Spleen (tissue), 13 donors: Measurements from ENCODE around the gene CHM. TPM values are rescaled to one million over a fixed set of nuclear protein-coding genes. Genes with fewer than 3 reads are reported as not detected.

Source experiments
- DNase-seq: peaks from one replicate; pipeline ENCODE4 v3.0.0-alpha.2; 2020
- H3K27ac ChIP-seq, 8 donors: fragments of 200-600 bp; sonication (generic) in 7 of 8; 1 replicate in 4 of 8; 2 replicates in 4 of 8; pipeline versions ENCODE4 v1.5.0 to v1.8.0; 2016 to 2021; ENCODE audit warnings: inconsistent platforms in 4 of 8, mild to moderate bottlenecking in 4 of 8, moderate library complexity in 1 of 8
- H3K27me3 ChIP-seq, 7 donors: fragments of 200-600 bp; sonication (generic) in 6 of 7; replicated peaks in 1 of 7; 1 replicate in 4 of 7; 2 replicates in 3 of 7; pipeline versions ENCODE4 v1.5.0 to v1.8.0; 2016 to 2021; ENCODE audit warnings: inconsistent platforms in 3 of 7, mild to moderate bottlenecking in 1 of 7
- H3K36me3 ChIP-seq, 6 donors: fragments of 200-600 bp; sonication (generic) in 5 of 6; 1 replicate in 4 of 6; 2 replicates in 2 of 6; pipeline versions ENCODE4 v1.5.0 to v1.8.0; 2016 to 2021; ENCODE audit warnings: inconsistent platforms in 2 of 6
- H3K4me1 ChIP-seq, 6 donors: fragments of 200-600 bp; sonication (generic) in 5 of 6; 1 replicate in 3 of 6; 2 replicates in 3 of 6; pipeline versions ENCODE4 v1.5.0 to v1.8.0; 2016 to 2021; ENCODE audit warnings: inconsistent platforms in 3 of 6
- H3K4me3 ChIP-seq, 8 donors: fragments of 200-600 bp; sonication (generic) in 7 of 8; 1 replicate in 4 of 8; 2 replicates in 4 of 8; pipeline versions ENCODE4 v1.5.0 to v1.8.0; 2016 to 2021; ENCODE audit warnings: inconsistent platforms in 4 of 8, mild to moderate bottlenecking in 4 of 8, moderate library complexity in 2 of 8
- H3K9me3 ChIP-seq, 8 donors: fragments of 200-600 bp; sonication (generic) in 7 of 8; 1 replicate in 4 of 8; 2 replicates in 4 of 8; pipeline versions ENCODE4 v1.5.0 to v1.8.0; 2016 to 2021; ENCODE audit warnings: inconsistent platforms in 4 of 8
- CTCF ChIP-seq, 11 experiments: fragments of 200-600 bp in 7 of 11; fragments of 450-650 bp in 4 of 11; sonication (generic) in 4 of 11; IDR thresholded peaks in 8 of 11; conservative IDR thresholded peaks in 3 of 11; 1 replicate in 7 of 11; 2 replicates in 4 of 11; pipeline versions ENCODE4 v1.4.0 to v1.8.0; 2016 to 2021; ENCODE audit warnings: antibody characterized with exemption in 11 of 11, inconsistent platforms in 4 of 11, mild to moderate bottlenecking in 1 of 11
- POLR2A ChIP-seq, 3 donors: fragments of 450-650 bp; IDR thresholded peaks; one replicate each; pipeline ENCODE4 v1.5.1; 2017; ENCODE audit warnings: antibody characterized with exemption in 3 of 3, mild to moderate bottlenecking in 1 of 3
- POLR2AphosphoS5 ChIP-seq, 3 donors: sonication (generic); formaldehyde crosslinking; IDR thresholded peaks; one replicate each; pipeline ENCODE4 v1.5.1; 2017; ENCODE audit warnings: antibody characterized with exemption in 3 of 3
- WGBS, 5 donors: extraction: QIAGEN DNeasy Blood & Tissue Kit in 3 of 5; methylation state at CpG; one replicate each; pipeline versions ENCODE4 v1.1.5 to v1.1.7; 2013 to 2018; 5-methylcytosine and 5-hydroxymethylcytosine counted together
- intact Hi-C: fragments of 100-400 bp; cut with DNase I; formaldehyde crosslinking; loops from one replicate; pipeline ENCODE4 v1.15.0; 2023; ENCODE audit warnings: low total_unique reads
- long read RNA-seq, 2 donors: transcript quantifications; one replicate each; lab custom pipeline, GENCODE V29; 2026
- polyA plus RNA-seq, 3 donors: library from polyadenylated mRNA; stranded (reverse); fragments of 200-250 nt; gene quantifications; one replicate each; pipeline ENCODE4 v1.2.1, GENCODE V29; 2013
- total RNA-seq, 7 donors: library from RNA; depleted of rRNA in 3 of 7; stranded (reverse); fragments of >200 nt in 3 of 7; fragmentation: NEBNext Ultra II Directional in 4 of 7; extraction: Animal tissue kit (Norgen Biotek cat#: 25700) in 4 of 7; gene quantifications; one replicate each; pipeline versions ENCODE4 v1.1.0 to v1.2.1, GENCODE V29; 2016 to 2021
- donor health status: healthy with polysubstance abuse.
- donor health status: DM: no; HTN: no; CAD: no; lungs with moderate emphysema.
- donor health status: DM: no; HTN: no; CAD: no.
- donor health status: Bipolar disorder and iron deficiency.
- donor health status: healthy.
- donor health status: DM: no; HTN: no; CAD: no.
- donor health status: DM: yes; HTN: yes; CAD: no.

The CHM gene
- total RNA-seq: 10 to 100 TPM; 17.9 to 35.3 (median 26.1) TPM
- polyA plus RNA-seq: 1 to 10 TPM; 9.3 to 9.9 (median 9.8) TPM
- long read RNA-seq, donor 1, full-length matches to known transcripts: 2 of 2 reads
- long read RNA-seq, donor 1, partial matches to known transcripts: 0 of 2 reads
- long read RNA-seq, donor 1, other reads (novel, unspliced or antisense): 0 of 2 reads
- long read RNA-seq, donor 2, full-length matches to known transcripts: 2 of 2 reads
- long read RNA-seq, donor 2, partial matches to known transcripts: 0 of 2 reads
- long read RNA-seq, donor 2, other reads (novel, unspliced or antisense): 0 of 2 reads

DNA sequence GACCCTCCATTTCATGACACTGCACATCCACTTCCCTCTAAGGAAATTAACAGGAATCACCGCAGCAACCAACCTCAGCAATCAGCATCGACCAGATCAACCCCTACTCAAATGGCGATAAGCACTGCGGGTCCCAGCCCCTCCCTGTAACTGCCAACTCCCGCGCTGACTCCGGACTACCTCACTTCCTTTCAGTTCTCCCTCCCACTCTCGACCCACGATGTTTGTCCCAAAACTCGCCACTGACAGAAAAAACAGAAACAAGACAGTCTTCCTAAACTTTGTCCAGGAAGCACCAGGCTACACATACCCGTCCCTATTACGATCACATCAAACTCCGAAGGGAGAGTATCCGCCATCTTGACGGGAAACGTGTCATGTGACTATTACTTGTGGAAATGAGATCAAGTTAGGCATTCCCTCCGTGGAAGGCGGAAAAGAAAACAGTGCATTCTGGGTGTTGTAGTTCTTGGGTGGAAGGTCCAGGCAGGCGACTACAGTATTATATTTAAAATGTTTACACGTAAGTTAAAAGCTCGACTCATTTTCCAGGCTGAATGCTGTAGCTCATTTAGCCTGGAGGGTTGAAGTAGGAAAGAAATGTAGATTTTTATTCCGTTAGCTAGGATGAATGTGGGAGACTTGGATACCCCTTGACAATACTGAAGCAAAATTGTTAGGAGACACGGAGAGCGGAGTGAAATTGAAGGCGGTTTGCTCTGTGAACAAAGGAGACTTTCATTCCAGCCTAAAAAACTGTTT is at the start of gene CHM:
Gene CHM, minus strand, starts transcription at position 385 of the 762 bp plus-strand sequence. Its CDS starts 26 bp downstream, at position 359.
- intact Hi-C loops: no loop called here
- 1 to 27% (median 5%) methylated on average over 22 to 25 of the region's 25 CpGs for WGBS, 5 donors
- no peaks in the 10 kb centered on the region for H3K36me3 ChIP-seq
- TF ChIP-seq POLR2AphosphoS5 (IDR thresholded peaks at IDR 0.05) (peak in 2 of 3 donors; percentile 53 to 90), POLR2A (IDR thresholded peaks at IDR 0.05) (no peak)
- DNase-seq: peak; percentile 85
- H3K4me1 ChIP-seq: peaks cover 0 to 19% (median 13%) of the 10 kb centered on the region in 6 donors
- H3K4me3 ChIP-seq: peak within 1 kb of the TSS; percentile 29 to 80 (median 52)
- peak within 1 kb of the TSS; percentile 78 to 91 (median 85) for H3K27ac ChIP-seq
- H3K9me3 ChIP-seq: no peaks in the 10 kb centered on the region
- no peaks in the 10 kb centered on the region for H3K27me3 ChIP-seq

- TF ChIP-seq CTCF (IDR thresholded peaks at IDR 0.05 in 8 of 11, conservative IDR thresholded peaks at IDR 0.05 in 3 of 11) (no peak), POLR2A (IDR thresholded peaks at IDR 0.05) (no peak), POLR2AphosphoS5 (IDR thresholded peaks at IDR 0.05) (no peak)
- Histone ChIP-seq H3K27me3 (no peaks in the 10 kb centered on the region), H3K36me3 (no peaks in the 10 kb centered on the region), H3K4me3 (no peak overlapping the region), H3K4me1 (no peaks in the 10 kb centered on the region), H3K27ac (no peak overlapping the region), H3K9me3 (peaks cover 0 to 7% (median 0%) of the 10 kb centered on the region in 8 donors)
- no peak for DNase-seq
- intact Hi-C loops: no loop called here
- 46 to 55% (median 49%) methylated on average over 5 of the region's 5 CpGs for WGBS, 5 donors
Observed at GRCh38 chrX:86078650-86079049, 31.3 kb upstream of the CHM start.

GRCh38 chrX:86066998-86067397 is 19.6 kb upstream of the CHM start:
- no peak for DNase-seq
- no peak for TF ChIP-seq POLR2A (IDR thresholded peaks at IDR 0.05)
- no peak for TF ChIP-seq CTCF (IDR thresholded peaks at IDR 0.05 in 8 of 11, conservative IDR thresholded peaks at IDR 0.05 in 3 of 11)
- no peak for TF ChIP-seq POLR2AphosphoS5 (IDR thresholded peaks at IDR 0.05)
- peaks cover 0 to 18% (median 0%) of the 10 kb centered on the region in 7 donors for H3K27me3 ChIP-seq
- no peaks in the 10 kb centered on the region for H3K9me3 ChIP-seq
- H3K4me3 ChIP-seq: no peak overlapping the region
- intact Hi-C loops: no loop called here
- no peaks in the 10 kb centered on the region for H3K4me1 ChIP-seq
- 65 to 84% (median 70%) methylated on average over 4 of the region's 4 CpGs for WGBS, 5 donors
- no peak overlapping the region for H3K27ac ChIP-seq
- H3K36me3 ChIP-seq: no peaks in the 10 kb centered on the region

DNA sequence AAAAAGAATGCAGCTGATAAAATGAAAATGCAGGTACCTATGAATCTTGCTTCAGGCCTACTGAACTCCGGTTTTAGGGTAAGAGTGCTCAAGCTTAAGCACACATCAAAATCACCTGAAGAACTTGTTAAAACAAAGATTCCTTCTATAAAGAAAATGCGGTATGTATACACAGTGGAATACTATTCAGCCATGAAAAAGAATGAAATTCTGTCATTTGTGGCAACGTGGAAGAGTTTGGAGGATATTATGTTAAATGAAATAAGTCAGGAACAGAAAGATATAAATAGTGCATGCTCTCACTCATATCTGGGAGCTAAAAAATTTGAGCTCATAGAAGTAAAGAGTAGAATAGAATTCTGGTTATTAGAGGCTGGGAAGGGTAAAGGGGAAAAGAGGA is 14.0 kb upstream of the CHM start:
- Histone ChIP-seq H3K27ac (no peak overlapping the region), H3K36me3 (no peaks in the 10 kb centered on the region), H3K9me3 (no peaks in the 10 kb centered on the region), H3K4me1 (no peaks in the 10 kb centered on the region), H3K4me3 (no peak overlapping the region), H3K27me3 (peaks cover 0 to 18% (median 0%) of the 10 kb centered on the region in 7 donors)
- intact Hi-C loops: no loop called here
- 66 to 90% (median 75%) methylated on average over 3 of the region's 3 CpGs for WGBS, 5 donors
- DNase-seq: no peak
- TF ChIP-seq POLR2AphosphoS5 (IDR thresholded peaks at IDR 0.05) (no peak), CTCF (IDR thresholded peaks at IDR 0.05 in 8 of 11, conservative IDR thresholded peaks at IDR 0.05 in 3 of 11) (no peak), POLR2A (IDR thresholded peaks at IDR 0.05) (no peak)
